Right kidney (tissue), 9 donors: ENCODE results near the gene OR4A5.
"Not testable (repeated sequence)": the region's sequence is repeated elsewhere in the genome, so short reads cannot be mapped to it uniquely, and the experiment has no call there.

ENCODE experiments used
- DNase-seq: peaks from one replicate; pipeline ENCODE4 v3.0.0-alpha.2; 2016
- long read RNA-seq, 8 donors: transcript quantifications; one replicate each; lab custom pipeline, GENCODE V29; 2026

Gene OR4A5, protein sequence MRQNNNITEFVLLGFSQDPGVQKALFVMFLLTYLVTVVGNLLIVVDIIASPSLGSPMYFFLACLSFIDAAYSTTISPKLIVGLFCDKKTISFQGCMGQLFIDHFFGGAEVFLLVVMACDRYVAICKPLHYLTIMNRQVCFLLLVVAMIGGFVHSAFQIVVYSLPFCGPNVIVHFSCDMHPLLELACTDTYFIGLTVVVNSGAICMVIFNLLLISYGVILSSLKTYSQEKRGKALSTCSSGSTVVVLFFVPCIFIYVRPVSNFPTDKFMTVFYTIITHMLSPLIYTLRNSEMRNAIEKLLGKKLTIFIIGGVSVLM
- long read RNA-seq, donor 1: 0 reads
- long read RNA-seq, donor 2: 0 reads
- long read RNA-seq, donor 3: 0 reads
- long read RNA-seq, donor 4: 0 reads
- long read RNA-seq, donor 5: 0 reads
- long read RNA-seq, donor 6: 0 reads
- long read RNA-seq, donor 7: 0 reads
- long read RNA-seq, donor 8: 0 reads

DNA sequence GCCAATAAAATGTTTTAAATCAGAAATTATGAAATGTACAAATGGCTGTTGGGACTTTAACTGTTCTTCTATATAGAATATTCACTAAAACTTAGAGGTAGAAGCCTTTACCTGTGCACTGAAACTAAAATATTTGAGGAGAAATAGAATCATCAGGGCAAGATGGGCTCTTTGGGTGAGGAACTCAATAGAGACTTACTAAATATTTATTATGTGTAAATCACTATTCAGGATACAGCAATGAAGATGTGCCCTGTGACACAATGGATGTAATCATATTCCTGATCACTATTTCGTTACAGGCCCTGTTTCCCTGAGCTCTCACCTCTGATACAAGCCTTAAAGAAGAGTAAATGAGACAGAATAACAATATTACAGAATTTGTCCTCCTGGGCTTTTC lies at the start of gene OR4A5:
OR4A5 (plus strand) TSS at position 301 of the 400 bp plus-strand sequence; CDS start at position 354, 53 bp downstream.
- DNase-seq: not testable (repeated sequence)

- not testable (repeated sequence) for DNase-seq
Measured at GRCh38 chr11:54720094-54720493, 13.5 kb downstream of the OR4A5 start.
